Activated B cell treated with CpG ODN at 0.5 μM for 24 hours (primary cell): Measurements from ENCODE around the gene LAMC1. TPM values are rescaled to one million over a fixed set of nuclear protein-coding genes. Genes with fewer than 3 reads are reported as not detected.

ENCODE experiments used
- ATAC-seq: fragments of 200-7000 bp; cut with Tn5 transposase; one replicate; pipeline ENCODE4 v1.10.0; 2021; ENCODE audit warnings: low read depth, mild to moderate bottlenecking, moderate library complexity
- CTCF ChIA-PET: fragments of 350-600 bp; sonication (Branson Sonifier 250); formaldehyde crosslinking; loops from one replicate; lab custom pipeline; 2021; ENCODE audit warnings: antibody characterized with exemption; lab: Charles Lee
- POLR2A ChIA-PET: fragments of 350-600 bp; sonication (Branson Sonifier 250); formaldehyde crosslinking; loops from one replicate; lab custom pipeline; 2021; ENCODE audit warnings: antibody characterized with exemption; lab: Charles Lee
- DNase-seq: peaks from one replicate; pipeline ENCODE4 v3.0.0; 2022
- H3K27ac Mint-ChIP-seq: one replicate; pipeline ENCODE4 v1.8.0; 2020; ENCODE audit warnings: mixed read lengths
- H3K27me3 Mint-ChIP-seq: one replicate; pipeline ENCODE4 v1.8.0; 2021; ENCODE audit warnings: mixed read lengths
- H3K36me3 Mint-ChIP-seq: one replicate; pipeline ENCODE4 v1.8.0; 2021; ENCODE audit warnings: low read depth, mixed read lengths
- H3K4me1 Mint-ChIP-seq: one replicate; pipeline ENCODE4 v1.8.0; 2021; ENCODE audit warnings: mixed read lengths
- H3K4me3 Mint-ChIP-seq: one replicate; pipeline ENCODE4 v1.8.0; 2020; ENCODE audit warnings: mild to moderate bottlenecking, mixed read lengths
- H3K9me3 Mint-ChIP-seq: one replicate; pipeline ENCODE4 v1.8.0; 2020; ENCODE audit warnings: mixed read lengths
- CTCF ChIP-seq: fragments of 200-600 bp; IDR thresholded peaks from one replicate; pipeline ENCODE4 v1.8.0; 2022; ENCODE audit warnings: antibody characterized with exemption, mild to moderate bottlenecking
- intact Hi-C: fragments of 100-400 bp; cut with micrococcal nuclease; formaldehyde crosslinking; loops from one replicate; pipeline ENCODE4 v1.15.1; 2024
- total RNA-seq: library from RNA; stranded (reverse); gene quantifications from 2 replicates; pipeline ENCODE4 v1.2.3, GENCODE V29; 2022

LAMC1 gene
- total RNA-seq, 1 donor from 2014 or later = 31.8 TPM

GRCh38 chr1:183125279-183125999 lies 102.2 kb downstream of the LAMC1 start:
- ChIA-PET POLR2A (no interaction called here), CTCF (interaction anchor here (0.5 to 1.0 kb wide), 2 partner anchors 9 to 163 kb away, joined by 3 to 4 read pairs; no protein-coding TSS in a partner anchor)
- Mint-ChIP-seq H3K4me1 (peaks cover 17% of the 10 kb centered on the region), H3K27ac (no peak overlapping the region), H3K27me3 (no peaks in the 10 kb centered on the region), H3K36me3 (peaks cover 83% of the 10 kb centered on the region), H3K9me3 (no peaks in the 10 kb centered on the region), H3K4me3 (no peak overlapping the region)
- no peak for TF ChIP-seq CTCF
- ATAC-seq (no peak), DNase-seq (no peak)
- intact Hi-C loops = no loop called here

GRCh38 chr1:183126000-183126366 lies 102.8 kb downstream of the LAMC1 start:
- Mint-ChIP-seq H3K4me1 (peaks cover 17% of the 10 kb centered on the region), H3K27me3 (no peaks in the 10 kb centered on the region), H3K27ac (no peak overlapping the region), H3K9me3 (no peaks in the 10 kb centered on the region), H3K4me3 (no peak overlapping the region), H3K36me3 (peaks cover 82% of the 10 kb centered on the region)
- POLR2A ChIA-PET = no interaction called here
- no peak for TF ChIP-seq CTCF
- CTCF ChIA-PET = no interaction called here
- DNase-seq (no peak), ATAC-seq (no peak)
- intact Hi-C loops = no loop called here

- POLR2A ChIA-PET = no interaction called here
- Mint-ChIP-seq H3K4me1 (peaks cover 17% of the 10 kb centered on the region), H3K9me3 (no peaks in the 10 kb centered on the region), H3K36me3 (peaks cover 83% of the 10 kb centered on the region), H3K27me3 (no peaks in the 10 kb centered on the region), H3K27ac (no peak overlapping the region), H3K4me3 (no peak overlapping the region)
- ATAC-seq (no peak), DNase-seq (no peak)
- CTCF ChIA-PET = no interaction called here
- TF ChIP-seq CTCF = no peak
- intact Hi-C loops = no loop called here
Observed at GRCh38 chr1:183126528-183126927, 103.3 kb downstream of the LAMC1 start.

GRCh38 chr1:183129921-183130690 lies 106.9 kb downstream of the LAMC1 start:
- Mint-ChIP-seq H3K4me3 (no peak overlapping the region), H3K27ac (no peak overlapping the region), H3K27me3 (no peaks in the 10 kb centered on the region), H3K4me1 (peaks cover 2% of the 10 kb centered on the region), H3K9me3 (no peaks in the 10 kb centered on the region), H3K36me3 (peaks cover 77% of the 10 kb centered on the region)
- CTCF ChIA-PET = no interaction called here
- no peak for TF ChIP-seq CTCF
- intact Hi-C loops = loop anchor here (10.0 kb wide), 1 partner anchor 55 kb away; the partner anchor contains the start of gene LAMC2
- POLR2A ChIA-PET = no interaction called here
- DNase-seq (no peak), ATAC-seq (no peak)

GRCh38 chr1:183131166-183131565 lies 107.9 kb downstream of the LAMC1 start:
- POLR2A ChIA-PET = no interaction called here
- peaks cover 2% of the 10 kb centered on the region for H3K4me1 Mint-ChIP-seq
- no peak for DNase-seq
- peaks cover 80% of the 10 kb centered on the region for H3K36me3 Mint-ChIP-seq
- ATAC-seq = no peak
- CTCF ChIA-PET = no interaction called here
- no peak for TF ChIP-seq CTCF
- H3K27me3 Mint-ChIP-seq = no peaks in the 10 kb centered on the region
- H3K27ac Mint-ChIP-seq = no peak overlapping the region
- H3K9me3 Mint-ChIP-seq = no peaks in the 10 kb centered on the region
- intact Hi-C loops = loop anchor here (10.0 kb wide), 1 partner anchor 54 kb away; the partner anchor contains the start of gene LAMC2
- H3K4me3 Mint-ChIP-seq = no peak overlapping the region
